ENCODE results near the gene ADCY3.

Gene ADCY3

GRCh38 chr2:24920098-24920808, at the start of gene ADCY3:
ADCY3 (minus strand) TSS chr2:24920237; CDS start chr2:24918987, 1,250 bp downstream.
- DNase-seq (ENCODE audit: low read depth), result peak; percentile 51

- no peak for DNase-seq (ENCODE audit: low read depth)
Measured at GRCh38 chr2:24969784-24970183, 49.7 kb upstream of the ADCY3 start.

- DNase-seq (ENCODE audit: low read depth), result no peak
Measured at GRCh38 chr2:24961903-24962302, 41.9 kb upstream of the ADCY3 start.

- DNase-seq (ENCODE audit: low read depth), result no peak
Measured at GRCh38 chr2:24959761-24960160, 39.7 kb upstream of the ADCY3 start.

GRCh38 chr2:24958411-24958935, 38.4 kb upstream of the ADCY3 start:
- DNase-seq (ENCODE audit: low read depth), result no peak

- no peak for DNase-seq (ENCODE audit: low read depth)
Measured at GRCh38 chr2:24957976-24958375, 37.9 kb upstream of the ADCY3 start.

GRCh38 chr2:24957221-24957620, 37.2 kb upstream of the ADCY3 start:
- no peak for DNase-seq (ENCODE audit: low read depth)

GRCh38 chr2:24955921-24956320, 35.9 kb upstream of the ADCY3 start:
- DNase-seq (ENCODE audit: low read depth), result no peak

- no peak for DNase-seq (ENCODE audit: low read depth)
Measured at GRCh38 chr2:24955232-24955631, 35.2 kb upstream of the ADCY3 start.

GRCh38 chr2:24950102-24950501, 30.1 kb upstream of the ADCY3 start:
- DNase-seq (ENCODE audit: low read depth), result no peak

GRCh38 chr2:24948506-24948905, 28.5 kb upstream of the ADCY3 start:
- DNase-seq (ENCODE audit: low read depth), result no peak

- no peak for DNase-seq (ENCODE audit: low read depth)
Measured at GRCh38 chr2:24947561-24948157, 27.6 kb upstream of the ADCY3 start.

GRCh38 chr2:24945907-24946306, 25.9 kb upstream of the ADCY3 start:
- no peak for DNase-seq (ENCODE audit: low read depth)

GRCh38 chr2:24943427-24944053, 23.5 kb upstream of the ADCY3 start:
- DNase-seq (ENCODE audit: low read depth), result no peak

- no peak for DNase-seq (ENCODE audit: low read depth)
Measured at GRCh38 chr2:24939353-24939752, 19.3 kb upstream of the ADCY3 start.

- no peak for DNase-seq (ENCODE audit: low read depth)
Measured at GRCh38 chr2:24937236-24937635, 17.2 kb upstream of the ADCY3 start.

- no peak for DNase-seq (ENCODE audit: low read depth)
Measured at GRCh38 chr2:24935145-24935544, 15.1 kb upstream of the ADCY3 start.

- DNase-seq (ENCODE audit: low read depth), result no peak
Measured at GRCh38 chr2:24932715-24933114, 12.7 kb upstream of the ADCY3 start.

- DNase-seq (ENCODE audit: low read depth), result no peak
Measured at GRCh38 chr2:24930768-24931167, 10.7 kb upstream of the ADCY3 start.

GRCh38 chr2:24929230-24929629, 9.2 kb upstream of the ADCY3 start:
- DNase-seq (ENCODE audit: low read depth), result no peak

- DNase-seq (ENCODE audit: low read depth), result no peak
Measured at GRCh38 chr2:24928036-24928435, 8.0 kb upstream of the ADCY3 start.

GRCh38 chr2:24926602-24927252, 6.7 kb upstream of the ADCY3 start:
- DNase-seq (ENCODE audit: low read depth), result no peak

- no peak for DNase-seq (ENCODE audit: low read depth)
Measured at GRCh38 chr2:24926220-24926601, 6.2 kb upstream of the ADCY3 start.
